SKM-1 (cell line): ENCODE measurements around the gene OFD1.

Experiments used
- DNase-seq: peaks from one replicate; lab custom pipeline; 2025; ENCODE audit not compliant: unreplicated experiment; lab: John Stamatoyannopoulos, UW

Gene OFD1

DNA sequence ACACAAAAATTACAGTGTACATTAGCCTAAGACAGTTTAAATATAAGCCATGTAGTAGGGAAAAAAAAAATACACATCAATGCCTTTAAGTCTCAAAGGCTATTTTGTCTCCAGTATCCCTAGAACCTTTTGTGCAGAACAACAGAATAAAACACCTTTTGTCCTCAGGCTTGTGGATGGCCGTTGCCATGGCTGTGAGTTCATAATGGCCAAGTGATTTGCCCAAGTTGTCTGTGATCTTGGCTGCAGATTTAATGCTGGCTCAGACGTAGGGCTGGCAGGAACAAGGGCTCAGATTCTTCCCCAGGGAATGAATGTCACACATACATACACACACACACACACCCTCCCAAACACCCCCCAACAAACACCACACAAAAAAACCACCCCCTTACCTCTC is 57.0 kb downstream of the OFD1 start:
- DNase-seq: no peak

DNA sequence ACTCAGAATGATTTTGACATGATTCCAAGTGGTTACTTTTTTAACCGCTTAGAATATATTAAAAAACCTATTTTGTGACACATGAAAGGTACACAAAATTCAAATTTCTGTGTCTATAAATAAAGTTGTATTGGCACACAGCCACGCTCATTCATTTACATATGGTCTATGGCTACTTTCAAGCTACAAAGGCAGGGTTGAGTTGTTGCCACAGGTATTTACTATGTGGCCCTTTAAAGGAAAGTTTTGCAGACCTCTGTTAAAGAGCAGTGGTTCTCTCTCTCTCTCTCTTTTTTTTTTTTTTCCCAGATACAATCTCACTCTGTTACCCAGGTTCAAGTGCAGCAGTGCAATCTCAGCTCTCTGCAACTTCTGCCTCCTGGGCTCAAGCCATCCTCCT is 59.3 kb downstream of the OFD1 start:
- DNase-seq: no peak

GRCh38 chrX:13794417-13794816 is 59.9 kb downstream of the OFD1 start:
- no peak for DNase-seq

- DNase-seq: no peak
Measured at GRCh38 chrX:13797512-13797911, 63.0 kb downstream of the OFD1 start.

- DNase-seq: no peak
Measured at GRCh38 chrX:13798184-13798583, 63.6 kb downstream of the OFD1 start.

- DNase-seq: no peak
Measured at GRCh38 chrX:13803116-13803515, 68.6 kb downstream of the OFD1 start.

DNA sequence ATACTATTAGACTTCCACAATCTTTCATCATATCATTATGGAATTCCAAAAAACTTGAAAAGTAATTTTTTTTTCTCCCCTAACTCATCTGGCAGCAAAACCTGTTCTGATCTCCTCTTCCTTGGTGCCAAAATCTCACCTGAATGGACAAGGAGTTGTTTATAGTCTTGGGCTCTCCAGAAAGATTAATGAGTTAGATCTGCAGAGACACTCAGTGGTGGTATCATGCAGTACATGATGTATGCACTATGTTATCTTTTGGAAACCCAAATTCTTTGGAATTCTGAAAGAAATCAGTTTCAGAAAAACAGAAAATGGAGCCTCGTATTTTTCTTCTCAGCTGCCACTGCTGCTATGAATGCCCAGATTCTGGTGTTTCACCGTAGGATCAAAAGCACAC is 70.7 kb downstream of the OFD1 start:
- DNase-seq: no peak

- DNase-seq: no peak
Measured at GRCh38 chrX:13808293-13808692, 73.7 kb downstream of the OFD1 start.

- DNase-seq: no peak
Measured at GRCh38 chrX:13808865-13809264, 74.3 kb downstream of the OFD1 start.

GRCh38 chrX:13815664-13816063 is 81.1 kb downstream of the OFD1 start:
- no peak for DNase-seq

DNA sequence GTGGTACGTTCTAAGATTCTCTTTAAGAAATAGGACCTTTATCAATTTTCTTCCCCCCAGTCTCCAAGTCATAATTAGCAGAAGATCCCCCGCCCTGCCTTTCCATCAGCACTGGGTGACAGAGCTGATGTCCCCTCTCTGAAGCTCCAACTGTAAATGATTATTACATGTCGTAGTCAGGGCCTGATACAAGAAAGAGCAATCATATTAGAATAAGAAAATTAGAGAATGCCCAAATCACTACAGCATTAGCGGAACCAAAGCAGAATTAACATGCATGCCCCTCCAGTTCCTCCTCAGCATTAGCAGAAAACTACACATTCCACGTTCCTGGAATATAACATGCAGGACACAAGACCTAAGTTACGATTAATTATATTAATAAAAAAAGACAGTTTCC is 81.6 kb downstream of the OFD1 start:
- DNase-seq: no peak

DNA sequence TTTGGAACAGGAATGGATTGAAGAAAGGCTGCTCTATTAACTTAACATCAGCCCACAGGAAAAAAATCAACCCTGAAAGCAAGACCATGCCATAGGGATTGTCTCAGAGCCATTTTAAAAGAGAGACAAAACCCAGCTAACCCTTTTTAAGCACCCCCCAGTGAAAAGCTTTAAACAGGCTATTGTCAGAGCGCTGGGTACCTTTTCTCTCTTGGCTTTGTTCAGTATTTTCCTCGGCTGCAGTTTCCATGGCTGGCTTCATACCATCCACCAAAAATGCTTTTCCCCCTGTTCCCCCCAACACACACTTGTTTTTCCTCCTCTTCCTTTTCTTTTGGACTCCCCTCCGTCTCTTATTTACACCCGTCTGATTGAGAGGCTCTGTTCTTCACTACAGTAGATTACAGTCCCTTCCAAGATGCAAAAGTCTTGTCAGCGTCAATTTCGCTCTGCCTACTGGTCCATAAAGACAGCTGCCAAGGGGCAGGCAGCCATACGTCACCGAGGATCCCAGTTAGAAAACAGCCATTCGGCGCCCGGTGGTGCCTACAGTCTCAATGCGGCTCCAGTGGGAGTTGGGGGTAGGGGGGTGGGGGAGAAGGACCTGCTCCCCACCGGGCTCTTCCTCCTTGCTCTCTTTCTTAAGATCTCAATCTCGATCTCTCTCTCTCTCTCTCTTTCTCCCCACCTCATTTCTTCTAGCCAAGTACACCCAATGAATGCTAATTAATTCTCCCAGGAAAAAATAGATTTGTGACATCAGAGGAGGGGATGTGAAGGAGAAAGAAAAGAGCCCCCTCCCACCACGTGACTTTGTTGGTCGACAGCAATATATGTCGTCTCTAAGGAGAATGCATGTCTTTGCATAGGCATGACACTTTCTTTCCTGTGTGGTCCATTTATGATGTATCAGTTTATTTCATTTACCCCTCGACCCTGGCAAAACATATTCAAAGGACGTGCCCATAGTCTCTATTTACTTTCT is 82.4 kb downstream of the OFD1 start, which contains the start of gene GPM6B:
TSS of gene GPM6B (minus strand) at position 451 of the 985 bp plus-strand sequence. CDS start at position 262, 189 bp downstream.
- no peak for DNase-seq
